HCT116 (cell line): ENCODE measurements around the gene RAB29.

ENCODE experiments used
- EZH2 ChIP-seq: fragments of 200-600 bp; sonication (generic); IDR thresholded peaks from 2 replicates; pipeline ENCODE4 v1.6.1; 2017; ENCODE audit warnings: antibody characterized with exemption, mixed run types
- EZH2phosphoT487 ChIP-seq: fragments of 200-600 bp; IDR thresholded peaks from 2 replicates; pipeline ENCODE4 v1.6.1; 2018; ENCODE audit warnings: antibody characterized with exemption, borderline replicate concordance
- MAX ChIP-seq: IDR thresholded peaks from 2 replicates; pipeline ENCODE4 v1.6.1; 2012
- POLR2A ChIP-seq: IDR thresholded peaks from 2 replicates; pipeline ENCODE4 v1.7.0; 2011; ENCODE audit warnings: borderline replicate concordance; ENCODE audit not compliant: insufficient read depth, insufficient read length; ENCODE audit errors: extremely low read depth
- POLR2AphosphoS5 ChIP-seq: IDR thresholded peaks from 2 replicates; pipeline ENCODE4 v1.6.1; 2011; ENCODE audit warnings: mild to moderate bottlenecking, low read depth, low read length, moderate library complexity
- RAD21 ChIP-seq: IDR thresholded peaks from 2 replicates; pipeline ENCODE4 v1.6.1; 2012; ENCODE audit warnings: low read depth, mild to moderate bottlenecking
- REST ChIP-seq: IDR thresholded peaks from 2 replicates; pipeline ENCODE4 v1.6.1; 2012; ENCODE audit warnings: low read depth
- SP1 ChIP-seq: IDR thresholded peaks from 2 replicates; pipeline ENCODE4 v1.6.1; 2012; ENCODE audit warnings: low read depth
- TF ChIP-seq, protein P1 (sequence below), 3 experiments: fragments of 200-600 bp in 1 of 3; sonication (generic) in 1 of 3; IDR thresholded peaks in 2 of 3; conservative IDR thresholded peaks in 1 of 3; 2 replicates each; pipeline ENCODE4 v1.5.1; 2012 to 2017; ENCODE audit warnings: low read depth in 2 of 3, low read length in 2 of 3, antibody characterized with exemption in 1 of 3, borderline replicate concordance in 1 of 3, control low read depth in 1 of 3, mild to moderate bottlenecking in 1 of 3, mixed read lengths in 1 of 3, mixed run types in 1 of 3, moderate library complexity in 1 of 3; ENCODE audit not compliant: insufficient read depth in 1 of 3

- no peak for TF ChIP-seq EZH2
- TF ChIP-seq, protein P1, sequence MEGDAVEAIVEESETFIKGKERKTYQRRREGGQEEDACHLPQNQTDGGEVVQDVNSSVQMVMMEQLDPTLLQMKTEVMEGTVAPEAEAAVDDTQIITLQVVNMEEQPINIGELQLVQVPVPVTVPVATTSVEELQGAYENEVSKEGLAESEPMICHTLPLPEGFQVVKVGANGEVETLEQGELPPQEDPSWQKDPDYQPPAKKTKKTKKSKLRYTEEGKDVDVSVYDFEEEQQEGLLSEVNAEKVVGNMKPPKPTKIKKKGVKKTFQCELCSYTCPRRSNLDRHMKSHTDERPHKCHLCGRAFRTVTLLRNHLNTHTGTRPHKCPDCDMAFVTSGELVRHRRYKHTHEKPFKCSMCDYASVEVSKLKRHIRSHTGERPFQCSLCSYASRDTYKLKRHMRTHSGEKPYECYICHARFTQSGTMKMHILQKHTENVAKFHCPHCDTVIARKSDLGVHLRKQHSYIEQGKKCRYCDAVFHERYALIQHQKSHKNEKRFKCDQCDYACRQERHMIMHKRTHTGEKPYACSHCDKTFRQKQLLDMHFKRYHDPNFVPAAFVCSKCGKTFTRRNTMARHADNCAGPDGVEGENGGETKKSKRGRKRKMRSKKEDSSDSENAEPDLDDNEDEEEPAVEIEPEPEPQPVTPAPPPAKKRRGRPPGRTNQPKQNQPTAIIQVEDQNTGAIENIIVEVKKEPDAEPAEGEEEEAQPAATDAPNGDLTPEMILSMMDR (IDR thresholded peaks at IDR 0.05 in 2 of 3, conservative IDR thresholded peaks at IDR 0.05 in 1 of 3; ENCODE audit: borderline replicate concordance in 1 of 3, insufficient read depth in 1 of 3, low read depth in 2 of 3, low read length in 2 of 3): no peak
- no peak for TF ChIP-seq RAD21
- TF ChIP-seq POLR2AphosphoS5: no peak
- no peak for TF ChIP-seq SP1
- TF ChIP-seq POLR2A: no peak
- no peak for TF ChIP-seq MAX
- TF ChIP-seq REST: no peak
- no peak for TF ChIP-seq EZH2phosphoT487
These were observed 10.2 kb upstream of the RAB29 start for GRCh38 chr1:205785446-205785845.
